Mesothelial cell of epicardium (in vitro differentiated cells): Measurements from ENCODE around the gene TWNK. TPM values are rescaled to one million over a fixed set of nuclear protein-coding genes. Genes with fewer than 3 reads are reported as not detected.

Source experiments
- DNase-seq, 2 experiments: peaks; one replicate each; pipeline ENCODE4 v3.0.0; 2021; ENCODE audit warnings: low spot score in 2 of 2; ENCODE audit not compliant: unreplicated experiment in 2 of 2
- H3K27ac Mint-ChIP-seq: 2 replicates; pipeline ENCODE4 v1.8.0; 2021; ENCODE audit warnings: mixed read lengths
- H3K27me3 Mint-ChIP-seq: 2 replicates; pipeline ENCODE4 v1.8.0; 2021; ENCODE audit warnings: low read depth, mixed read lengths
- H3K36me3 Mint-ChIP-seq: 2 replicates; pipeline ENCODE4 v1.8.0; 2021; ENCODE audit warnings: mixed read lengths
- H3K4me1 Mint-ChIP-seq: 2 replicates; pipeline ENCODE4 v1.8.0; 2021; ENCODE audit warnings: mixed read lengths
- H3K4me3 Mint-ChIP-seq: 2 replicates; pipeline ENCODE4 v1.8.0; 2021; ENCODE audit warnings: mild to moderate bottlenecking, moderate library complexity, mixed read lengths
- H3K9me3 Mint-ChIP-seq: 2 replicates; pipeline ENCODE4 v1.8.0; 2021; ENCODE audit warnings: mixed read lengths
- total RNA-seq: library from RNA; stranded (reverse); gene quantifications from 3 replicates; pipeline ENCODE4 v1.2.1, GENCODE V29; 2021
- TF ChIP-seq, protein P1 (sequence below): fragments of 200-600 bp; sonication (generic); IDR thresholded peaks from one replicate; pipeline ENCODE4 v1.5.0; 2021; ENCODE audit warnings: antibody characterized with exemption; ENCODE audit not compliant: unreplicated experiment

The TWNK gene
- total RNA-seq, 1 donor from 2014 or later = 13.9 TPM

DNA sequence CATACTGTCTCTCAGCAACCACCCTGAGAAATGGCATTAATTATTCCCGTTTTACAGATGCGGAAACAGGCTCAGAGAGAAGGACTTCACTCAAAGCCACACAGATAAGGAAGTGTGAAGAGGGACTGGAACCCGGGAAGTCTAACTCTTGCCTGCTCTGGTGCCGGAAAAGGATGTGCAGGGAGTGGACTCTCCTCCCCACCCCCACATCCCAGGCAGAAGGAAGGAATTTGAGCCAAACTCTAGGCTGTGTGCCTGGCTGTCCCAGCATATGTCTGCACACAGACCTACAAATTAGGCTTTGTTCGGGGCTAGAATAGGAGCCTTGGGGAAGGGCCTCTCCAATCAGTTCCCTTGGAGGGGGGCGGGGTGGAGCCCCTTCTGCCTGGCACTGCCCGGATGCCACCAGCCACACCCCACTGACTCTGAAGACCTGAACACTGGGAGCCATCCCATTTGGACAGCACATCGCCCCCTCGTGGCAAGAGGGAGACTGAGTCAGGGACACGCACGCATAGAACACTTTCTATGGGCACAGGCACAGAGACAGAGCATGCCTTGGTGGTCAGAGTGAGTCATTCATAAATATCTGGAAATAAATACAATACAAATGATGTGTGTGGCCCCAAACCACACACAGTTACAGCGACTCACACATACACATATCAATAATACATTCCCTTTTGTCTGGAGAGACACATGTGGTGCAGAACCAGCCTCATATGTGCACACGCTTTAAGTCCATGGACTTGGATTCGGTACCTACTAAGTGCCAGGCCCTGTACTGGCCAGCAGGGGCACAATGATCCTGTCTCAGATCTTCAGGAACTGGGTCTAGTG, 25.4 kb downstream of the TWNK start:
- Mint-ChIP-seq H3K4me3 (no peak overlapping the region), H3K36me3 (no peaks in the 10 kb centered on the region), H3K27ac (peak overlapping the region; percentile 30), H3K4me1 (peaks cover 24% of the 10 kb centered on the region), H3K27me3 (peaks cover 23% of the 10 kb centered on the region), H3K9me3 (no peaks in the 10 kb centered on the region)
- DNase-seq = peak; percentile 65 to 88
- TF ChIP-seq, protein P1, sequence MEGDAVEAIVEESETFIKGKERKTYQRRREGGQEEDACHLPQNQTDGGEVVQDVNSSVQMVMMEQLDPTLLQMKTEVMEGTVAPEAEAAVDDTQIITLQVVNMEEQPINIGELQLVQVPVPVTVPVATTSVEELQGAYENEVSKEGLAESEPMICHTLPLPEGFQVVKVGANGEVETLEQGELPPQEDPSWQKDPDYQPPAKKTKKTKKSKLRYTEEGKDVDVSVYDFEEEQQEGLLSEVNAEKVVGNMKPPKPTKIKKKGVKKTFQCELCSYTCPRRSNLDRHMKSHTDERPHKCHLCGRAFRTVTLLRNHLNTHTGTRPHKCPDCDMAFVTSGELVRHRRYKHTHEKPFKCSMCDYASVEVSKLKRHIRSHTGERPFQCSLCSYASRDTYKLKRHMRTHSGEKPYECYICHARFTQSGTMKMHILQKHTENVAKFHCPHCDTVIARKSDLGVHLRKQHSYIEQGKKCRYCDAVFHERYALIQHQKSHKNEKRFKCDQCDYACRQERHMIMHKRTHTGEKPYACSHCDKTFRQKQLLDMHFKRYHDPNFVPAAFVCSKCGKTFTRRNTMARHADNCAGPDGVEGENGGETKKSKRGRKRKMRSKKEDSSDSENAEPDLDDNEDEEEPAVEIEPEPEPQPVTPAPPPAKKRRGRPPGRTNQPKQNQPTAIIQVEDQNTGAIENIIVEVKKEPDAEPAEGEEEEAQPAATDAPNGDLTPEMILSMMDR = peak; percentile 84

DNA sequence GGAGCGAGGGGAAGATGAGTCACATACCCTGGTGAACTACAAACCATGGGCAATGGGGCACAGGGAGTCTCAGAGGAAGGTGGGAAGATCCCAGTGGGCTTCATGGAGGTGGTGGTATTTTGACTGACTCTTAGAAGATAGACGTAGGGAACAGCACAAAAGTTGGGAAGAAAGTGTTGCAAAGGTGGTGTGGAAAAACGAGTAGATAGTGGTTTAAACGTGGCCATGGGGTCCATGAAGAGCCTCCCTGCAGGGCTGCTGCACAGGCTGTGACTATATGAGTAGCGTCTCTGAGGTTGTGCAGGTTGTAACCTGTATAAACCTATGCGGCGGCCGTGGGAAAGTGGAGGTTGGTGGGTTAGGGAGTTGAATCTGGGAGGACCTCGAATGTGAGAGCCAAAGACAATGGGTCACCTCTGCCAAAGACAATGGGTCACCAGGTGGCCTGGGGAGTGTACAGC, 26.1 kb downstream of the TWNK start:
- TF ChIP-seq, protein P1 = no peak
- Mint-ChIP-seq H3K4me1 (peaks cover 23% of the 10 kb centered on the region), H3K4me3 (no peak overlapping the region), H3K9me3 (no peaks in the 10 kb centered on the region), H3K27me3 (peaks cover 29% of the 10 kb centered on the region), H3K27ac (peak overlapping the region; percentile 28), H3K36me3 (no peaks in the 10 kb centered on the region)
- no peak for DNase-seq

DNA sequence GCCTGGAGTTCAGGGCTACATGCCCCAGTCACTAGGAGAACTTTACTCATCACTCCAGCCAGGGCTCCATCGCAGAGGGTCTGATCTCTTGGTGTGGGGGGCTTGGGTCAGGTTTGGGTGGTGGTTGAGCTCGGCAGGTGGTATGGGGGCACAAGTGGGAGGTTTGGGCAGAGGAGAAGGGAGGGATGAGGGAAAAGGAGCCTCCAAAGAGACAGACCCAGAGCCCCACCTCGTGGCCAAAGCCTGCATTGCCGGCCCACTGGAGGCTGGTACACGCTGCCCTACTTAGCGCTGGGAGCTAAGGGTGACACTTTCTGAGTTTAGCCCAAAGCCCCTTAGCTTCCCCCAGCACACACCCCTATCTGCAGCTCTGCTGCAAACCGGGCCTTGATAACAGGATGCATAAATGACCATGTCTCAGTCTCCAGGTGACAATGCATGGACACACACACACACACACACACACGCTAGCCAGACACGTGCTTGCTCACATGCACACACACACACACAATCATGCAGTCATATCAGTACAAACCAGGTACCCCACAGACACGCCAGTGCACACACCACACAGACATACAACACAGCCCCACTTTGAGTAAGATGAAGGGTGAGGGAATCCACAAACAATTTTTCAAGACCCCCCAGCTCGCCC, 27.0 kb downstream of the TWNK start:
- Mint-ChIP-seq H3K27ac (no peak overlapping the region), H3K27me3 (peaks cover 36% of the 10 kb centered on the region)

DNA sequence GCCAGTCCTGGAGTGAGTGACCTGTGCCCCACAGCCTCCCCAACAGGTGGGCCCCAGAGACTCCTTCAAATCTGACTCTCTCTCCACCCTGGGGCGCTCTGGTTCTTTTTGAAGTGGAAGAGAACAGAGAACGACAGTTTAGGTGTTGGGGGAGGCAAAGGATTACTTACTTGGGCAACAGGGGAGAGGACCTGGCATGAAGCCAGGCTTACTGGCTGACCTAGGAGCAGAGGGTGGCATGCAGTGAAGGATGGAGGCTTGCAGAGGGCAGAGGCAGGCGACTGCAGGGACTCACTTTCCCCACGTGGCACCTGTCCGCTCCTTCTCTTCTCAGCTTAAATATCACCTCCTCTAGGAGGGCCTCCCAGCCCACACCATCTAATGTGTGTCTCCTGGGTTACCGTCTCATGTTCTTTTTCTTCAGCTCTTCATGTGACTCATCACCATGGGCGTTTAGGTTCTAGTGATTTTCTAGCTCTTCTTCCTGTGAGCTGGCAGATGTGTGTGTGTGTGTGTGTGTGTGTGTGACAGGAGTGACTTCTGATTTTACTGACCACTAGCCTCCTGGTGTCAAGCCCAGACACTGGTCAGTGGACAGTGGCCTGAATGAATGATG, 27.7 kb downstream of the TWNK start:
- Mint-ChIP-seq H3K4me1 (peaks cover 22% of the 10 kb centered on the region), H3K4me3 (no peak overlapping the region), H3K27me3 (peaks cover 39% of the 10 kb centered on the region), H3K36me3 (no peaks in the 10 kb centered on the region), H3K9me3 (no peaks in the 10 kb centered on the region), H3K27ac (no peak overlapping the region)
- no peak for DNase-seq
- TF ChIP-seq, protein P1 = no peak

More for the DNA sequence above, 27.0 kb downstream of the TWNK start:
- no peaks in the 10 kb centered on the region for H3K9me3 Mint-ChIP-seq
- peaks cover 22% of the 10 kb centered on the region for H3K4me1 Mint-ChIP-seq
- H3K4me3 Mint-ChIP-seq = no peak overlapping the region
- no peaks in the 10 kb centered on the region for H3K36me3 Mint-ChIP-seq
- DNase-seq = peak in 1 of 2 experiments; percentile 91
- TF ChIP-seq, protein P1 = peak; percentile 70

DNA sequence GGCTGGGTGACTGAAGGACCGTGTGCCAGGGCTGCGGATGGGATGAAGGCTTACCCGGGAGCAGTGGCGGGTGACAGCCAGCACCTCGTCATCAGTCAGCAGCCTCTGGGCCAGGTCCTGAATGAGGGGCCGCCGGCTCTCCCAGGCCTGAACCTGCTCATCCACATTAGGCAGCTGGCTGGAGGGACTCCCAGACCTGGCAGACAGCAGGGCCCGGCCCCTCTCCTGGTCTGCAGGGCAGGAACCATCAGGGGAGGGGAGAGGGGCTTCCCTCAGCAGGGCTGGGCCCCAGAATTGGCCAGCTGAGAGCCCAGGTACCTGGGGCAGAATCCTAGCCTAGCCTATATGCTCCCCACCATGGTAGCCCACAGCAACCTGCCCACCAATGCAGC, 28.2 kb downstream of the TWNK start:
- no peak overlapping the region for H3K27ac Mint-ChIP-seq
- peaks cover 22% of the 10 kb centered on the region for H3K4me1 Mint-ChIP-seq
- DNase-seq = no peak
- TF ChIP-seq, protein P1 = no peak
- H3K4me3 Mint-ChIP-seq = no peak overlapping the region
- no peaks in the 10 kb centered on the region for H3K9me3 Mint-ChIP-seq
- H3K36me3 Mint-ChIP-seq = no peaks in the 10 kb centered on the region
- H3K27me3 Mint-ChIP-seq = peaks cover 41% of the 10 kb centered on the region
